RWPE1 (cell line): Measurements from ENCODE around the gene GALNT15.

Source experiments
- CTCF ChIA-PET: fragments of 350-600 bp; sonication (Branson Sonifier 250); formaldehyde crosslinking; extraction: SDS; loops from one replicate; lab custom pipeline; 2021; lab: Yijun Ruan, JAX
- POLR2A ChIA-PET: fragments of 400-600 bp; formaldehyde crosslinking; extraction: SDS; loops from one replicate; lab custom pipeline; 2020; ENCODE audit warnings: antibody characterized with exemption; ENCODE audit not compliant: low non-redundant PET; lab: Yijun Ruan, JAX
- DNase-seq: peaks from one replicate; pipeline ENCODE4 v3.0.0; 2012; ENCODE audit warnings: low spot score
- H3K27ac ChIP-seq: fragments of 450-650 bp; 2 replicates; pipeline ENCODE4 v1.5.1; 2017
- TF ChIP-seq, protein P1 (sequence below): fragments of 450-650 bp; conservative IDR thresholded peaks from 2 replicates; pipeline ENCODE4 v1.5.1; 2017; ENCODE audit warnings: low read depth, mild to moderate bottlenecking

GALNT15 gene

DNA sequence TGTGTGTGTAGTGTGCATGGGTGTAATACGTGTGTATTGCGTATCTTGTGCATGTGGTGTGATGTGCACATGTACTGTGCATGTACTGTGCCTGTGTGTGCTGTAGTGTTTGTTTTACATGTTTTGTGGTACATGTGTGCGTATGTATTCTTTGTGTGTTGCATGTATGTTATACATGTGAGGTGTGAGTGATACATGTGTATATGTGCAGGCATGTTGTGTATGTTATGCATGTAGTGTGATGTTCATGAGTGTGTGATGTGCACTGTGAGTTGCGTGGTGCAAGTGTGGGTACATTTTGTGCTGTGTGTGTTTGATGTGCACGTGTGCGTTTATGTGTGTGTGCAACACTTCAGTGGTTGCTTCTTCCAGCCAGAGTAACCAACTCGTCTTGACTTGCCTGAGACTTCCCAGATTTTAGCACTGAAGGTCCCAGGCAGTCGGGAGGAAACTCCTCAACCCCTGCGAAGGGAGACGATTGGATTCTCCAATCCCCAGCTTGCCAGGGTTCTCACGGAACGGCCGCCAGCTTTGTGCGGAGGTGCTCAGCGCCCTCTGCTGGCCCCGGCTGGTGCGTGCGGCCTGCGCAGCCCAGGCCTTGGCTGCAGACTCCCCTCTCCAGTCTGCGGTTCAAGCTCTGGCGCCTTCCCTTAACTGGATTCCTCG lies 3.6 kb downstream of the GALNT15 start:
- TF ChIP-seq, protein P1, sequence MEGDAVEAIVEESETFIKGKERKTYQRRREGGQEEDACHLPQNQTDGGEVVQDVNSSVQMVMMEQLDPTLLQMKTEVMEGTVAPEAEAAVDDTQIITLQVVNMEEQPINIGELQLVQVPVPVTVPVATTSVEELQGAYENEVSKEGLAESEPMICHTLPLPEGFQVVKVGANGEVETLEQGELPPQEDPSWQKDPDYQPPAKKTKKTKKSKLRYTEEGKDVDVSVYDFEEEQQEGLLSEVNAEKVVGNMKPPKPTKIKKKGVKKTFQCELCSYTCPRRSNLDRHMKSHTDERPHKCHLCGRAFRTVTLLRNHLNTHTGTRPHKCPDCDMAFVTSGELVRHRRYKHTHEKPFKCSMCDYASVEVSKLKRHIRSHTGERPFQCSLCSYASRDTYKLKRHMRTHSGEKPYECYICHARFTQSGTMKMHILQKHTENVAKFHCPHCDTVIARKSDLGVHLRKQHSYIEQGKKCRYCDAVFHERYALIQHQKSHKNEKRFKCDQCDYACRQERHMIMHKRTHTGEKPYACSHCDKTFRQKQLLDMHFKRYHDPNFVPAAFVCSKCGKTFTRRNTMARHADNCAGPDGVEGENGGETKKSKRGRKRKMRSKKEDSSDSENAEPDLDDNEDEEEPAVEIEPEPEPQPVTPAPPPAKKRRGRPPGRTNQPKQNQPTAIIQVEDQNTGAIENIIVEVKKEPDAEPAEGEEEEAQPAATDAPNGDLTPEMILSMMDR: peak; percentile 96
- CTCF ChIA-PET: interaction anchor here (0.5 to 1.5 kb wide), 17 partner anchors 9 to 366 kb away, joined by 3 to 19 read pairs (median 3); no protein-coding TSS in a partner anchor
- DNase-seq: peak; percentile 62
- H3K27ac ChIP-seq: no peak overlapping the region
- POLR2A ChIA-PET: no interaction called here

DNA sequence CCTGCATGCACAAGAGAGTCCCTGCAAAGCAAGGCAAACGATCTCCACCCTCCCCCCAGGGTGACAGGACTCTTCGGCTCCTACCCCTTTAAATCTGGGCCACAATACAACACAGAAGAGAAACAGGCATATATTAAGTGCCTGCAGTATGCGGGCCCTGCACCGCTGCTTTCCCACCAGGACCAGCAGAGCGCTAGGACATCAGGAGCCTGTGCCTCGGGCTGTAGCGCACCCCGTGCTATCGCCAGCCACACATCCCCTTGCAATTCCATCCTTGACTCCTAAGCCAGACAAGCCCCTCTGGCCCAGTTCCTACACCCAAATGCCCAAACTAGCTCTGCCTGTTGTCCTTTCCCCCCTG lies 4.1 kb downstream of the GALNT15 start:
- POLR2A ChIA-PET: no interaction called here
- no peak overlapping the region for H3K27ac ChIP-seq
- CTCF ChIA-PET: interaction anchor here (0.6 to 1.5 kb wide), 11 partner anchors 10 to 366 kb away, joined by 3 to 19 read pairs (median 3); no protein-coding TSS in a partner anchor
- TF ChIP-seq, protein P1: peak; percentile 51
- DNase-seq: no peak

DNA sequence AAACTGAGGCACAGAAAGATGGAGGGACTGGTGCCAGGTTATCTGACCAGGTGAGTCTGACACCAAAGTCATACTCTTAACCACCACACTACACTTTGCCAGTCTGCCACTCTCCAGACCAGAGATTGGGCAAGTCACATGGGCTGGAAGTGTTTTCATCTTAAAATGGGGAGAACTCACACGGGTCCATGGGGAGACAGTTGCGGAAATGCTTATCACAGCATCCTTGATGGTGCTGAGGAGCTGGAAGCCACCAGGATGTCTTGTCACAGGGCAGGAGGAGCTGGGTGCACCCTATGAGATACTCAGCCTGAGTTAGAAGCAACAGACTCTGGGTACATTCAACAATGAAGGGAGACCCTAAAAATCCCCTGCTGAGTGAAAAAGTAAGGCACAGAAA lies 4.8 kb downstream of the GALNT15 start:
- ChIA-PET CTCF (interaction anchor here (1.5 kb wide), 1 partner anchor 130 kb away, joined by 19 read pairs; no protein-coding TSS in a partner anchor), POLR2A (no interaction called here)
- DNase-seq: no peak
- TF ChIP-seq, protein P1: no peak
- H3K27ac ChIP-seq: no peak overlapping the region

DNA sequence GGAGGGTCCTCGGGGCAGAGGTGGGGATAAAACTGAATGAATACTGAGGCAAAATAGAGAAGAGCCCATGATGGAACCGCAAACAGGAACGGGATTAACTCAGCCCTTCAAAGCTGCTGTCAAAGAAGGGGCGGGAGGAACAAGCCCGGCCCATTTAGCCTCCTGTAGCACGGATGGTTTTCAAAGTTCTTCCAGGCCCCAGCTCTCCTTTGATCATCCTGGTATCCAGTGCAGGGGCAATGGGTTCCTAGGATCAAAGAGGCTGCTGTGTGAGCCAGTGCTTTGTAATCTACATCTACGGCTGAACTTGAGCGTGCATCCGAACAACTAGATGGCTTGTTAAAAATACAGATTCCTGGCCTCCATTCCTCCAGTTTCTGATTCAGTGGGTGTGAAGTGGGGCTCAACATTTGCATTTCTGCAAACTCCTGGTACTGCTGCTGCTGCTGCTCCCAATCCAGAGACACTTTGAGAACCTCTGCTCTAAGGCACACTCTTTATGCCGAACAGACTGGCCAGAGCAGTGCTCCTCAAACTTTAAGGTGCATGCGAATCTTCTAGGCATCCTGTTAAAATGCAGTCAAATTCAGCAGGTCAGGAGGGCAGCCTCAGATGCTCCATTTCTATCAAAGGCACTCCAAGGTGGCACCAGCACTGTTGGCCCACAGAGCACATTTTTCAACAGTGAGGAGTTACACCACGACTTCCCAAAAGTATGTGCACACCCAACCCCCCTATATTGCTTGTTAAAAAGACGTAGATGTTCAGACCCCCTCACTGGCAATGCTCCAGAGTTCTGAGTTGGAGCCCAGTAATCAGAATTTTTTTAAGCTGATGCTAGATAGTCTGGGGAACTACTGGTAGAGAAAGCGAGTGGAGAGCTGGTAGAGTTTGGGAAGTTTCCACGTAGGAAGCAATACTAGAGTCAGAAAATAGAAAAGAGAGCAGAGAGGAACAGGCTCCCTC lies 5.6 kb downstream of the GALNT15 start:
- CTCF ChIA-PET: interaction anchor here (0.6 kb wide), 1 partner anchor 13 kb away, joined by 3 read pairs; no protein-coding TSS in a partner anchor

DNA sequence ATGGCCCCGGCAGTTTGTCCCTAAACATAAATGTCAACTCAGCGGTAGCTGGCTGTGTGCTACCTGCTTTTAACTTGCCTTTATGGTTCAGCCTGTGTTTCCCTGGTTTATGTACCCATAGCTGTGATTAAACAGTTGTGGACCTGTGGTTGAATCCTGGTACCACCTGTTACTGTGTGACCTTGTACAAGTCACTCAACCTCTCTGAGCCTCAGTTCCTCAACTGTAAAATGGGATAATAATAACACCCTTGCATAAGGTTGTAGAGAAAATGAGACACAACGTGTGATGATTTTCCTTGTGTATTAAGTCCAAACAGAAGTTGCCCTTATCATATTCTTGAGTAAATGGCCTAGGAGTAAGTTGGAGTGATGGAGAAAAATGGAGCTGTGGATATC lies 6.3 kb downstream of the GALNT15 start:
- CTCF ChIA-PET: interaction anchor here (0.6 kb wide), 1 partner anchor 12 kb away, joined by 3 read pairs; no protein-coding TSS in a partner anchor
- no peak overlapping the region for H3K27ac ChIP-seq
- POLR2A ChIA-PET: no interaction called here
- TF ChIP-seq, protein P1: no peak
- DNase-seq: no peak

More for the DNA sequence above, 5.6 kb downstream of the GALNT15 start:
- POLR2A ChIA-PET: no interaction called here
- no peak overlapping the region for H3K27ac ChIP-seq
- TF ChIP-seq, protein P1: no peak
- no peak for DNase-seq

DNA sequence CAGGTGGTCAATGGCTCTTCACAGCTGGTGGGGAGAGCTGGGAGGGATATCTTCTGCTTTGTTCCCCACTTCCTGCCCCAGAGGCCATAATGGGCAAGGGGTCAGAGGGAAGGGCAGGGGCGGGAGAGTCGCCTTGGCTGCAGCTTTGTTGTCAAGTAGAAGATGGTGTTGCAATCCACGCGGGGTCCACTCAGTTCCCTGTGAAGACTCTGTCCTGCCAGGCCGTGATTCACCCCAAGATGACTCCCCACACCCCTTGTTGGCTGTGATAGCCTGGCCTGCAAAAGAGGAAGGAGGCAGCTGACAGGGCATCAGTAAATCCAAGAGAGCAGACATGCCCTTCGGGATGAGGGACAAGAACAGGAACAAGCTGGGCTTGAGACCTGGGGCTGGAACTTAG lies 6.9 kb downstream of the GALNT15 start:
- TF ChIP-seq, protein P1: no peak
- no peak for DNase-seq
- no peak overlapping the region for H3K27ac ChIP-seq
- ChIA-PET CTCF (no interaction called here), POLR2A (no interaction called here)
